Panc1 (cell line): Measurements from ENCODE around the gene SDR9C7.
"Not testable (repeated sequence)": the region's sequence is repeated elsewhere in the genome, so short reads cannot be mapped to it uniquely, and the experiment has no call there.

Source experiments
- POLR2AphosphoS5 ChIP-seq: IDR thresholded peaks from 2 replicates; pipeline ENCODE4 v1.6.1; 2012; ENCODE audit warnings: mild to moderate bottlenecking, low read depth, low read length, moderate library complexity
- SIN3A ChIP-seq: IDR thresholded peaks from 2 replicates; pipeline ENCODE4 v1.6.1; 2012; ENCODE audit warnings: low read depth, mild to moderate bottlenecking, low read length, moderate library complexity, borderline replicate concordance; ENCODE audit not compliant: insufficient read depth
- TF ChIP-seq, protein P1 (sequence below): fragments of 450-650 bp; IDR thresholded peaks from 2 replicates; pipeline ENCODE4 v1.5.1; 2017; ENCODE audit warnings: mild to moderate bottlenecking
- TF ChIP-seq, protein P2 (sequence below), 2 experiments: IDR thresholded peaks; 2 replicates each; pipeline ENCODE4 v1.6.1; 2011 to 2012; ENCODE audit warnings: low read depth in 2 of 2, control low read depth in 1 of 2, low read length in 1 of 2, mild to moderate bottlenecking in 1 of 2, moderate library complexity in 1 of 2; ENCODE audit not compliant: insufficient read depth in 1 of 2

DNA sequence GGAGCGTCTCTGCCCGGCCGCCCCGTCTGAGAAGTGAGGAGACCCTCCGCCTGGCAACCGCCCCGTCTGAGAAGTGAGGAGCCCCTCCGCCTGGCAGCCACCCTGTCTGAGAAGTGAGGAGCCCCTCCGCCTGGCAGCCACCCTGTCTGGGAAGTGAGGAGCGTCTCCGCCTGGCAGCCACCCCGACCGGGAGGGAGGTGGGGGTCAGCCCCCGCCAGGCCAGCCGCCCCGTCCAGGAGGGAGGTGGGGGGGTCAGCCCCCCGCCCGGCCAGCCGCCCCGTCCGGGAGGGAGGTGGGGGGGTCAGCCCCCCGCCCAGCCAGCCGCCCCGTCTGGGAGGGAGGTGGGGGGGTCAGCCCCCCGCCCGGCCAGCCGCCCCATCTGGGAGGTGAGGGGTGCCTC is 29.3 kb upstream of the SDR9C7 start:
- TF ChIP-seq, protein P1, sequence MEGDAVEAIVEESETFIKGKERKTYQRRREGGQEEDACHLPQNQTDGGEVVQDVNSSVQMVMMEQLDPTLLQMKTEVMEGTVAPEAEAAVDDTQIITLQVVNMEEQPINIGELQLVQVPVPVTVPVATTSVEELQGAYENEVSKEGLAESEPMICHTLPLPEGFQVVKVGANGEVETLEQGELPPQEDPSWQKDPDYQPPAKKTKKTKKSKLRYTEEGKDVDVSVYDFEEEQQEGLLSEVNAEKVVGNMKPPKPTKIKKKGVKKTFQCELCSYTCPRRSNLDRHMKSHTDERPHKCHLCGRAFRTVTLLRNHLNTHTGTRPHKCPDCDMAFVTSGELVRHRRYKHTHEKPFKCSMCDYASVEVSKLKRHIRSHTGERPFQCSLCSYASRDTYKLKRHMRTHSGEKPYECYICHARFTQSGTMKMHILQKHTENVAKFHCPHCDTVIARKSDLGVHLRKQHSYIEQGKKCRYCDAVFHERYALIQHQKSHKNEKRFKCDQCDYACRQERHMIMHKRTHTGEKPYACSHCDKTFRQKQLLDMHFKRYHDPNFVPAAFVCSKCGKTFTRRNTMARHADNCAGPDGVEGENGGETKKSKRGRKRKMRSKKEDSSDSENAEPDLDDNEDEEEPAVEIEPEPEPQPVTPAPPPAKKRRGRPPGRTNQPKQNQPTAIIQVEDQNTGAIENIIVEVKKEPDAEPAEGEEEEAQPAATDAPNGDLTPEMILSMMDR = not testable (repeated sequence)
- not testable (repeated sequence) for TF ChIP-seq SIN3A, POLR2AphosphoS5
- TF ChIP-seq, protein P2, sequence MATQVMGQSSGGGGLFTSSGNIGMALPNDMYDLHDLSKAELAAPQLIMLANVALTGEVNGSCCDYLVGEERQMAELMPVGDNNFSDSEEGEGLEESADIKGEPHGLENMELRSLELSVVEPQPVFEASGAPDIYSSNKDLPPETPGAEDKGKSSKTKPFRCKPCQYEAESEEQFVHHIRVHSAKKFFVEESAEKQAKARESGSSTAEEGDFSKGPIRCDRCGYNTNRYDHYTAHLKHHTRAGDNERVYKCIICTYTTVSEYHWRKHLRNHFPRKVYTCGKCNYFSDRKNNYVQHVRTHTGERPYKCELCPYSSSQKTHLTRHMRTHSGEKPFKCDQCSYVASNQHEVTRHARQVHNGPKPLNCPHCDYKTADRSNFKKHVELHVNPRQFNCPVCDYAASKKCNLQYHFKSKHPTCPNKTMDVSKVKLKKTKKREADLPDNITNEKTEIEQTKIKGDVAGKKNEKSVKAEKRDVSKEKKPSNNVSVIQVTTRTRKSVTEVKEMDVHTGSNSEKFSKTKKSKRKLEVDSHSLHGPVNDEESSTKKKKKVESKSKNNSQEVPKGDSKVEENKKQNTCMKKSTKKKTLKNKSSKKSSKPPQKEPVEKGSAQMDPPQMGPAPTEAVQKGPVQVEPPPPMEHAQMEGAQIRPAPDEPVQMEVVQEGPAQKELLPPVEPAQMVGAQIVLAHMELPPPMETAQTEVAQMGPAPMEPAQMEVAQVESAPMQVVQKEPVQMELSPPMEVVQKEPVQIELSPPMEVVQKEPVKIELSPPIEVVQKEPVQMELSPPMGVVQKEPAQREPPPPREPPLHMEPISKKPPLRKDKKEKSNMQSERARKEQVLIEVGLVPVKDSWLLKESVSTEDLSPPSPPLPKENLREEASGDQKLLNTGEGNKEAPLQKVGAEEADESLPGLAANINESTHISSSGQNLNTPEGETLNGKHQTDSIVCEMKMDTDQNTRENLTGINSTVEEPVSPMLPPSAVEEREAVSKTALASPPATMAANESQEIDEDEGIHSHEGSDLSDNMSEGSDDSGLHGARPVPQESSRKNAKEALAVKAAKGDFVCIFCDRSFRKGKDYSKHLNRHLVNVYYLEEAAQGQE (IDR thresholded peaks at IDR 0.05; ENCODE audit: insufficient read depth in 1 of 2, low read depth in 2 of 2, low read length in 1 of 2) = not testable (repeated sequence)
